Measurements from ENCODE around the gene PDXK. TPM values are rescaled to one million over a fixed set of nuclear protein-coding genes. Genes with fewer than 3 reads are reported as not detected.
A peak's percentile ranks its signal among the peaks of the same experiment; 100 is the strongest.

PDXK gene
- total RNA-seq, 1 experiment from 2014 or later: 104 TPM

DNA sequence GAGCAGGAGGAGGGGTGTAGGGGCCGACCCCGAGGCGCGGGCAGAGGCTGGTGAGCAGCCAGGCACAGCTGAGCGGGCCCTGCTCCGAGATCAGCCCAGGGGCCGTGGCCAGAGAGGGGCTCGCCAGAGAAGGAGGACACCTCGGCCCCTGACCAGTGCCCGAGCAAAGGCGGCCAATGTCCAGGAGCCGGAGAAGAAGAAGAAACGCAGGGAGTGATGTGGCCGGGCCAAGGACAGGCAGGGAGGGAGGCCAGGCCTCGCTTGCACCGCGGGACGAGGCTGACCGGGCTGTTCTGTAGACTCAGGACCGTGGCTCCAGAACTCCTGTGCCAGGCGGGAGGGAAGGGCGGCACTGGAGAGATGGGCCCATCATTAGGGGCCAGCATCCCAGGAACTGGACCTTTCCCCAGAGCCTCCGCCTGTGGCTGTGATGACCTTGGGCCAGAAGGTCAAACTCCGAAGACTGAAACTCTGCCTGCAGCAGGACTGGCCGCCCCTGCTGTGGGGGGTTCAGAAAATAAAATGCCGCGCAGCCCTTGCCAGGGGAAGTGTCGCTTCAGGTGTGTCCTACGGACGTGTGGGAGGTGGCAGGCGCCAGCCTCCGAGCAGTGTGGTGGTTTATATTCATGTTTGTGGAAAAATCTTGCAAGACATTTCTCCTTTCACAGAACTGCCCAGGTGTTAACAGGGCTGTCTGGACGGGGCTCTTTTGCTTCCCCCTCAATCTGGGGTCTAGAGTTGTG, 84.8 kb downstream of the PDXK start:
- no peak for DNase-seq (ENCODE audit: low read depth)

DNA sequence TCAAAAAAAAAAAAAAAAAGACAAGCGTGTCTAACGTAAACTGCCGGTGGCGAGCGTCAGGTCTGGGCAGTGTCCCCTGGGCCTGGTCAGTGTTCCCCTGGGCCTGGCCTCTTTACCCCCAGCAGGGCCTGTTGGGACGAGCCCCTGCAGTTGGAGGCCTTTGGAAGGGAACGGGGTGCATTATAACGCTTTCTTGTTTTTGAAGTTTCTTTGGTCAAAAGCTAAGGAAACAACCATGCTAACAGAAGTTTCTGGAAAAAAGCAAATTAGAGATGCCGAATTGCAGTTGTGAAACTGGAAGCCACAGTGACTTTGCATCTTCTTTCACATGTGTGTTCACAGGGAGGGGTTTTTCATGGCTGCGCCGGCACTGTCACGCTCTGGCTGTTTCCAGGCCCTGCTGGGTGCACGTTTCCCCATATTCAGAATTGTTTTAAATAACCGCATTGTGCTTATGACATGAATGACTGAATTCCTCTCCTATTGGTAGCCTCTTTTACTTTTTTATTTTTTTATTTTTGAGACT, 86.4 kb downstream of the PDXK start:
- DNase-seq (ENCODE audit: low read depth): no peak

DNA sequence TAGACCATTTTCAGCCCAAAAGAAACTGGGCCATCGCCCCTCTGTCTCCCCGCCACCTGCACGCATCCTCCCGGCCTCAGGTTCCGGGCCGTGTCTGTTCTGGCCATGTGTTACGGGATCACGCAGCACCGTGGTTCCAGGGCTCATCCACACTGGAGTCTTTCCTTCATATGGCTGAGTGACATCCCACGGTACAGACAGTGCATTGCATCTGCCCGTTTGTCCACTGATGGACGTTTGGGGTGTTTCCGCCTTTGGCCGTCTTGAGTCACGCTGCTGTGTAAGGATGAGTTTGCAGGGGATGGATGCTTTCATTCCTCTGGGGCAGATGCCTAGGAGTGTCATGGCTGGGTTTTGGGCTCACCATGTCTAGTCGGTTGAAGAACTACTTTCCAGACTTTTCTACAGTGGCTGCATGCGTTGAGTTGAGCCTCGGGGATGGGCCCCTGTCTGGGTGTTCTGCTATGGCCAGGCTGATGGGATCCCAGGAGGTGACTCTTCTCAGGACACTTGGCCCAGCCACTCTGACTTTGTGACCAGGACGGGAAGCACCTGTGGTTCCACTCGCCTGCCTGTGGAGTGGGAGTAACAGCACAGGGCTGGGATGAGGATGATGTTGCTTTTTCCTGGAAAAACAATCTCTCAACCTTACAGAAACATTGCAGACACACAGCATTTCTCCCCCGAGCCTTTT, 87.2 kb downstream of the PDXK start:
- DNase-seq (ENCODE audit: low read depth): no peak

DNA sequence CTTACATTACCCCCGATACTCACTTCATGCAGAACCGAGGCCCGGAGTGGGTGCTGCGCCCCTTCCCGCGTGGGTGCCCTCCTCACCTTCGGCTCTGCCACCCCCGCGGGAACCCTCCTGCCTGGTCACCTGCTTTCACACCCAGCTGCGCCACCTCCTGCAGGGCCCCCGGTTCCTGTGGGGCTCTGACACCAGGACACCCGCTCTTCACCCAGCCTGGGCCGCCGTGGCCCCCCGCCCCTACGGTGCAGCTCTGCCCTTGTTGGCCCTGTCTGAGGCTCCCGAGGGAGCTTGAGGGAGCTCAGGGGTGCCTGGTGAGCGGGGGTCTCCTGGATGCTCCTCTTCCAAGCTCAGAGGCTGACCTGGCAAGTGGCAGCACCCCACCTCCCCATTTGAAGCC, 89.4 kb downstream of the PDXK start:
- no peak for DNase-seq (ENCODE audit: low read depth)

DNA sequence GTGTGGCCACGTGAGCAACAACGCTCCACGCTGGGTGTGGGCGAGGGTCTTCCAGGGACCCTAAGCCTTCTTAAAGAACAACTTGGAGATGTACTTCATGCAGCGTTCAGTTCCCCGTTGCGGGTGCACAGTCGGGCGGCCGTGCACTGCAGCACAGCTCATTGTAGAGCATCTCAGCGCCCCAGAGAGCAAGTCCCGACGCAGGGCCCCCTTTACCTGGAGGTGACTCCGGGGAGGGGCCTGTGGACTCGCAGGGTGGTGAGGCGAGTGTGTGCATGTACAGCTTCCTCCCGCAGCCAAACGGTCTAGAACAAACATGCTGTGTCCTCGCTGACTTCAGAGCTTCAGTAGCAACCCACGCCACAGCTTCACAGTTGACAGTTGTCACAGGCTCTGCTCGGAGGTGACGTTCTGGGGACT, 89.9 kb downstream of the PDXK start:
- no peak for DNase-seq (ENCODE audit: low read depth)

DNA sequence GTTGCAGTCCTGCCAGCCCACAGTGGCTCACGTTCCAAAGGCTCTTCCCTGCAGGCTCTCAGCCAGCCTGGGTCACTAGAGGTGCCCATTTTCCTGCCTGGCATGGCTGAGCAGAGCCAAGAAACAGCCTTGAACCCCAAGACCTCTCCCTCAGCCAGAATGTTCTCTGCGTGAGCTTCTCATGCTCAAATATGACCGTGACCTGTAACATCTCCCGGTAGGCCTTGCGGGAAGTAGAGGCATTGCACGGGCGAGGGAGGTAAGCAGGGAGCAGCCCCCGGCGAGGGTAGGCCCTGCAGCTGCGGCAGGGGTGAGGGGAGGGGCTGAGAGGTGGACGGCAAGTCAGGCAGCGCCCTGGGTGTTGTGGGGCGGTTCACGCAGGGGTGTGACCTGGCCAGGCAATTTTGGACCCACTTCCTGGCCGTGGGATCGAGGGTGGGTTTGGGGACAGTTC, 90.4 kb downstream of the PDXK start:
- DNase-seq (ENCODE audit: low read depth): no peak

DNA sequence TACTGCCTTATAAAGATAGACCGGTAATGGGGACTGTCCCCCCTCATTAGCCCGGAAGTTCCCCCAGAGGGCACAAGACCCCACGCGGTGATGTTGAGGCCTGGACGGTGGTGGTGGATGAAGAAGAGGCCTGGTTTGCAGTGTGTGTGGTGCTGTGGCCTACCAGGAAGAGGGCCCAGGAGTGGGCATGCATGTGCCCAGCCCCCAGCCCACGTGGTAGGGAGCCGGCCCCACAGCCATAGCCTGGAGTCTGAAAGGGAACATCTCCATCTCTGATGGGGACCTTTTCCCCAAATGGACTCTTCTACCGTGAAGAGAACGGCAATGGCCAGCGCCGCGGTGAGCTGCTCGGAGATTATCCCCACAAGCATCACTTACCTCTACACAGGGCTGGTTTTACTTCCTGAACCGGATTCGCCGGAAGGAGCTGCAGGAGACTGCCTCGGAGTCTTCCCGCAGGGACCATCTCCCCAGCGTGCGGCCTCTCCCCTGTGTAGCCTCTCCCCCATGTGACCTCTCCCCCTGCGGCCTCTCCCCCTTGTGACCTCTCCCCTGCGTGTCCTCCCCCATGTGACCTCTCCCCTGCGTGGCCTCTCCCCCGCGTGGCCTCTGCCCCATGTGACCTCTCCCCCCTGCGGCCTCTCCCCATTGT, 91.0 kb downstream of the PDXK start:
- DNase-seq (ENCODE audit: low read depth): no peak

DNA sequence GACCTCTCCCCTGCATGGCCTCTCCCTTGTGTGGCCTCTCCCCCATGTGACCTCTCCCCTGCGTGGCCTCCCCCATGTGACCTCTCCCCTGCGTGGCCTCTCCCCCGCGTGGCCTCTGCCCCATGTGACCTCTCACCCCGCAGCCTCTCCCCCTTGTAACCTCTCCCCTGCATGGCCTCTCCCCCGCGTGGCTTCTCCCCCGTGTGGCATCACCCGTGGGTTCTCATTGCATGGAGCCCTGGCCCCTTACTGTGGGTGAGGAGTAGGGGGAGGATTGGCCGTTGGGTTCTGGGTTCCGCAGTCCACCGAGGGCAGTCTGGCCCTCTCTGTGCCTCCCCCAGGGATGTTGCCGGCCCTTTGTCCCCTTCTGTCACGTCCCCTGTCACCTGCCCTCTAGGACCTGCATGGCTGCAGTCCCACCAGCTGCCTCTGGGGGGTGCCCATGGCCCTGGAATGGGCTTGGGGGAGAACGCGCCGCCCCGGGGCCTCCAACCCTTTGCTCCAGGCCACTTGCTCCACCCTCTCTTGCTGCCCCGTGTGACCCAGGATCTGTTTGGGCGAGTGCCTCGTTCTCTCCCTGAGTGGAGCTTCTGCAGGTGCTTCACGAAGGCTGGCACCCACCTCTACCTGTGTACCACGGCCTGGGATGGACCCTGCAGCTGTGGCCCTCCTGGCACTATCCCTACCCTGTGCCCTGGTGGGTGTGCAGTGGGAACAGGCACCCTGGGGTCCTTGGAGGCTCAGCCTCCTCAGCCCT, 91.8 kb downstream of the PDXK start:
- peak; percentile 84 for DNase-seq (ENCODE audit: low read depth)

DNA sequence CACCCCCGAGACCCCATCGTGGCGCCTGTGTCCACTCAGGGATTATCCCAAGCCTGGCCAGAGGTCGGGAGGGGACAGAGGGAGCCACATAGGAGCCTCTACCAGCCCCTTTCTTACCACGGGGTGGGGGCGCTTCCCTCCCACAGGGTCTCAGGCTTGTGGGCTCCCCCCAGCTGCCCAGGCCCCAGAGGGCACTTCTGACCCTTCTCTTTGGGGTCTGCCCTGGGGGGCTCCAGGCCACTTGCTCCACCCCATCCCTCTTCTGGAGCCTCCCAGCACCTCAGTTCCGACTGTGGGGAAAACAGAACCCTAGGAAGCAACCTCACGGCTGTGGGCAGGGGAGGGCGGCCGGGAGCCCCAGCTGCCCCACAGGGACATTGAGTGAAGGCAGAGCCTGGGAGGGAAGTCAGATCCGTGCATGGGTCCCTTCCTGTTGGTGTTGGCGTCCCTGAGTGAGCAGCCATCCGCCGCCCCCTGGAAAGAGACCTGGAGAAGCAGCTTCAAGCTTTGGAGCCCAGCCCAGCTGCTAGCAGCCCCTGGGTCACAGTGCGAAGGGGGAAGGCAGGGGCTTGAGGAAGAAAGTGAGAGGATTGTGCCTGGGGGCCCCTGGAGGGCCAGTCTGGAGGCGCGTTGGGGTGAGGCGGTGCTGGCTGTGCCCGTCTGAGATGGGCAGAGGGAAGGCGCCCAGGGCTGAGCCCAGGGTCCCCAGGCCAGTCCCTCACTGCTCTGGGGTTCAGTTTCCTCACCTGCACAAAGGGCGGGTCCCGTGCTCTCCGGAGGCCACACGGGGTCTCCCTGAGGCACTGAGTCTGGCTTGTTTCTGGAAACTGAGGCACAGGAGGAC, 92.6 kb downstream of the PDXK start:
- no peak for DNase-seq (ENCODE audit: low read depth)

Other genes with a start within 250 kb of the PDXK start
- 2.7 and 3.5 TPM in 2 replicates for gene HSF2BP, start 59.6 kb upstream of the PDXK start, total RNA-seq (2014; rRNA removed; shearing (Covaris generic))
- gene RRP1B, start 59.6 kb upstream of the PDXK start, total RNA-seq (2014; rRNA removed; shearing (Covaris generic)): 45.9 and 46.7 TPM in 2 replicates
- 14.3 and 15.2 TPM in 2 replicates for gene CSTB, start 57.2 kb downstream of the PDXK start, total RNA-seq (2014; rRNA removed; shearing (Covaris generic))
- gene RRP1, start 70.4 kb downstream of the PDXK start, total RNA-seq (2014; rRNA removed; shearing (Covaris generic)): 52.1 and 56.5 TPM in 2 replicates
- 39.3 and 43.3 TPM in 2 replicates for gene AGPAT3, start 146.1 kb downstream of the PDXK start, total RNA-seq (2014; rRNA removed; shearing (Covaris generic))

Measured in Daoy (cell line).